ENCODE data around the gene NUP37. TPM values are rescaled to one million over a fixed set of nuclear protein-coding genes. Genes with fewer than 3 reads are reported as not detected.

Gene NUP37
- total RNA-seq, 1 experiment from 2014 or later: 32.3 TPM

DNA sequence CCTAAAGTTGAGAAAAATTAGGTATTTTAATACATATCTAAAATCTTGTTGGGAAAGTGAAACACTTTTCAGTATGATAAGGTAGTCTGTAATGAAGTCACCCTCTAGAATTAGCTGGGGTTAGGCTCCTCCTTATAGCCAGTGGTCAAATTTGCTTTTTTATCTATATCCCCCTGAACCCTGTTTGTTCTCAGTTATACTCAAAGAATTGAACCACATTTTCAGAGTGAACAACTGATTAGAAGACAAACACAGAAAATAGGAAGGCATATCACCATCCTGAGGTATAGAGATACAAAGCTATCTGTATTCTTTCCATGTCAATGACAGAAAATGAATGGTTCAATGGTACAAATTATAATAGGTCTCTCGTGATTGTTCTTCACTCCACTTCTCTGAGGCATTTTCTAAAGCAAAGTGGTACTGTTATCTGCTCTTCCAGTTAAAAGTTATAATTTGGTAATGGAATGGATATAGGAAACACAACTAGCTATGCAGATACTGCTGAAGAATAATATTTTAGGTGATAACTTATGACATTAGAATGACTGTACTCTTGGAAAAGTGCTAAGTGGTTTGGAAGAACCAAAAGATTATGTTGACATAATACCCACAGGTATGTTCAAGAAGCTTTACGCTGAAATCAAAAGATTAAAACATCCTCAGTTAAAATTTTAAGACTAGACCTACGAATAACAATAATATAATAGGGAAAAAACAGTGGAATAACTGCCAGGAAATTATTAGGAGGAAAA lies 85.7 kb downstream of the NUP37 start:
- Mint-ChIP-seq H3K4me1 (ENCODE audit: insufficient read depth, unreplicated experiment) (no peaks in the 10 kb centered on the region), H3K27ac (ENCODE audit: low read depth, unreplicated experiment) (no peak overlapping the region), H3K27me3 (ENCODE audit: insufficient read depth, unreplicated experiment) (no peaks in the 10 kb centered on the region), H3K4me3 (ENCODE audit: unreplicated experiment) (no peak overlapping the region), H3K36me3 (ENCODE audit: insufficient read depth, unreplicated experiment) (peaks cover 33% of the 10 kb centered on the region), H3K9me3 (ENCODE audit: unreplicated experiment) (no peaks in the 10 kb centered on the region)
- ChIA-PET CTCF (interaction anchor here (0.6 kb wide), 2 partner anchors 8 to 14 kb away, joined by 3 to 4 read pairs; no protein-coding TSS in a partner anchor), POLR2A (no interaction called here)
- intact Hi-C loops (cut with micrococcal nuclease): no loop called here
- DNase-seq (ENCODE audit: unreplicated experiment): no peak
- no TSS peak for BruUV-seq (replicated peaks)
- TF ChIP-seq, protein P1, sequence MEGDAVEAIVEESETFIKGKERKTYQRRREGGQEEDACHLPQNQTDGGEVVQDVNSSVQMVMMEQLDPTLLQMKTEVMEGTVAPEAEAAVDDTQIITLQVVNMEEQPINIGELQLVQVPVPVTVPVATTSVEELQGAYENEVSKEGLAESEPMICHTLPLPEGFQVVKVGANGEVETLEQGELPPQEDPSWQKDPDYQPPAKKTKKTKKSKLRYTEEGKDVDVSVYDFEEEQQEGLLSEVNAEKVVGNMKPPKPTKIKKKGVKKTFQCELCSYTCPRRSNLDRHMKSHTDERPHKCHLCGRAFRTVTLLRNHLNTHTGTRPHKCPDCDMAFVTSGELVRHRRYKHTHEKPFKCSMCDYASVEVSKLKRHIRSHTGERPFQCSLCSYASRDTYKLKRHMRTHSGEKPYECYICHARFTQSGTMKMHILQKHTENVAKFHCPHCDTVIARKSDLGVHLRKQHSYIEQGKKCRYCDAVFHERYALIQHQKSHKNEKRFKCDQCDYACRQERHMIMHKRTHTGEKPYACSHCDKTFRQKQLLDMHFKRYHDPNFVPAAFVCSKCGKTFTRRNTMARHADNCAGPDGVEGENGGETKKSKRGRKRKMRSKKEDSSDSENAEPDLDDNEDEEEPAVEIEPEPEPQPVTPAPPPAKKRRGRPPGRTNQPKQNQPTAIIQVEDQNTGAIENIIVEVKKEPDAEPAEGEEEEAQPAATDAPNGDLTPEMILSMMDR (IDR thresholded peaks at IDR 0.05; ENCODE audit: unreplicated experiment): no peak

- intact Hi-C loops (cut with micrococcal nuclease): no loop called here
- ChIA-PET CTCF (interaction anchor here (0.9 kb wide), 1 partner anchor 12 kb away, joined by 5 read pairs; no protein-coding TSS in a partner anchor), POLR2A (no interaction called here)
- no peak for DNase-seq (ENCODE audit: unreplicated experiment)
- no peak overlapping the region for H3K27ac Mint-ChIP-seq (ENCODE audit: low read depth, unreplicated experiment)
- peaks cover 17% of the 10 kb centered on the region for H3K36me3 Mint-ChIP-seq (ENCODE audit: insufficient read depth, unreplicated experiment)
- TF ChIP-seq, protein P1 (IDR thresholded peaks at IDR 0.05; ENCODE audit: unreplicated experiment): no peak
- no TSS peak for BruUV-seq (replicated peaks)
- no peak overlapping the region for H3K4me3 Mint-ChIP-seq (ENCODE audit: unreplicated experiment)
- H3K9me3 Mint-ChIP-seq (ENCODE audit: unreplicated experiment): no peaks in the 10 kb centered on the region
- H3K27me3 Mint-ChIP-seq (ENCODE audit: insufficient read depth, unreplicated experiment): no peaks in the 10 kb centered on the region
- no peaks in the 10 kb centered on the region for H3K4me1 Mint-ChIP-seq (ENCODE audit: insufficient read depth, unreplicated experiment)
These were observed 88.1 kb downstream of the NUP37 start for GRCh38 chr12:102031852-102032251.

- no TSS peak for BruUV-seq (replicated peaks)
- TF ChIP-seq, protein P1 (IDR thresholded peaks at IDR 0.05; ENCODE audit: unreplicated experiment): no peak
- ChIA-PET POLR2A (interaction anchor here (0.7 kb wide), 1 partner anchor 203 kb away, joined by 3 read pairs; no protein-coding TSS in a partner anchor), CTCF (no interaction called here)
- intact Hi-C loops (cut with micrococcal nuclease): no loop called here
- H3K9me3 Mint-ChIP-seq (ENCODE audit: unreplicated experiment): no peaks in the 10 kb centered on the region
- H3K27me3 Mint-ChIP-seq (ENCODE audit: insufficient read depth, unreplicated experiment): no peaks in the 10 kb centered on the region
- H3K36me3 Mint-ChIP-seq (ENCODE audit: insufficient read depth, unreplicated experiment): peaks cover 6% of the 10 kb centered on the region
- H3K27ac Mint-ChIP-seq (ENCODE audit: low read depth, unreplicated experiment): no peak overlapping the region
- H3K4me3 Mint-ChIP-seq (ENCODE audit: unreplicated experiment): no peak overlapping the region
- no peak for DNase-seq (ENCODE audit: unreplicated experiment)
- no peaks in the 10 kb centered on the region for H3K4me1 Mint-ChIP-seq (ENCODE audit: insufficient read depth, unreplicated experiment)
These were observed 90.8 kb downstream of the NUP37 start for GRCh38 chr12:102029141-102029540.

DNA sequence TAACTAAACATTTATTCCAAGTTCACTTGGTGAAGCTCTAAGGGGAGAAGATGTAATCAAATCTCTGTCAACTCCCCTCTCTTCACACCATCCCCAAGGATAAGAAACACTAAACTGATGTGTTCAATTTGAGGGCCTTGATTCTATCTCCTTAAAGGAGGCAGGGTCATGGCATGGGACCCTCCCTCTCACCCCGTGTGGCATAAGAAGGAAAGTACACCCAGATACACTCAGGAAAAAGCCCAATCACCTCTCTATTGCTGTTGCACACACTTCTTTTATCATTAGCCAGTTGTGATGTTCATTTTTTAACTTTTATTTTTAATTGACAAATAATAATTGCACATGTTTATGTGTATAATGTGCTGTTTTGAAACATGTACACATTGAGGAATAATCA lies 93.2 kb downstream of the NUP37 start:
- Mint-ChIP-seq H3K27me3 (ENCODE audit: insufficient read depth, unreplicated experiment) (no peaks in the 10 kb centered on the region), H3K9me3 (ENCODE audit: unreplicated experiment) (no peaks in the 10 kb centered on the region), H3K4me1 (ENCODE audit: insufficient read depth, unreplicated experiment) (no peaks in the 10 kb centered on the region), H3K36me3 (ENCODE audit: insufficient read depth, unreplicated experiment) (peaks cover 6% of the 10 kb centered on the region), H3K27ac (ENCODE audit: low read depth, unreplicated experiment) (no peak overlapping the region), H3K4me3 (ENCODE audit: unreplicated experiment) (no peak overlapping the region)
- BruUV-seq (replicated peaks): no TSS peak
- ChIA-PET CTCF (interaction anchor here (0.7 kb wide), 1 partner anchor 353 kb away, joined by 3 read pairs; no protein-coding TSS in a partner anchor), POLR2A (interaction anchor here (0.6 kb wide), 1 partner anchor 27 kb away, joined by 3 read pairs; no protein-coding TSS in a partner anchor)
- TF ChIP-seq, protein P1 (IDR thresholded peaks at IDR 0.05; ENCODE audit: unreplicated experiment): no peak
- intact Hi-C loops (cut with micrococcal nuclease): no loop called here
- no peak for DNase-seq (ENCODE audit: unreplicated experiment)
